Endothelial cell of umbilical vein (primary cell): ENCODE results near the gene SH3GL1. TPM values are rescaled to one million over a fixed set of nuclear protein-coding genes. Genes with fewer than 3 reads are reported as not detected.

Experiments
- BruUV-seq: library from RNA; stranded (reverse); fragments of 400-500 nt; replicated peaks from 2 replicates; lab custom pipeline; 2021; lab: Mats Ljungman, UMichigan
- CTCF ChIA-PET: fragments of 300-600, 350-600 bp; sonication (Branson Sonifier 250); formaldehyde crosslinking; loops from one replicate; lab custom pipeline; 2021; ENCODE audit warnings: antibody characterized with exemption, inconsistent platforms; lab: Charles Lee
- POLR2A ChIA-PET: fragments of 300-600, 350-600 bp; sonication (Branson Sonifier 250); formaldehyde crosslinking; loops from one replicate; lab custom pipeline; 2021; ENCODE audit warnings: antibody characterized with exemption, inconsistent platforms; lab: Charles Lee
- DNase-seq: peaks from one replicate; pipeline ENCODE4 v3.0.0-alpha.2; 2011; ENCODE audit warnings: low read depth, low spot score
- FAIRE-seq: peaks from 2 replicates; lab custom pipeline; 2011; peaks lifted over from hg19 to GRCh38; lab: Jason Lieb, UNC
- H2AFZ ChIP-seq: 2 replicates; pipeline ENCODE4 v1.6.0; 2012; ENCODE audit warnings: low read depth, low read length, control low read depth, inconsistent platforms
- H3K27ac ChIP-seq: 2 replicates; pipeline ENCODE4 v1.5.1; 2011; ENCODE audit warnings: low read depth, mild to moderate bottlenecking, control low read depth, low read length, moderate library complexity; ENCODE audit not compliant: insufficient read depth
- H3K27me3 ChIP-seq, 2 experiments: 2 replicates each; pipeline versions ENCODE4 v1.6.0 to v1.6.1; 2011; ENCODE audit warnings: low read length in 2 of 2, mixed read lengths in 1 of 2; ENCODE audit not compliant: control insufficient read depth in 2 of 2, insufficient read depth in 2 of 2
- H3K36me3 ChIP-seq, 2 experiments: 2 replicates in 1 of 2; 3 replicates in 1 of 2; pipeline ENCODE4 v1.5.1; 2011; ENCODE audit warnings: low read length in 2 of 2, mild to moderate bottlenecking in 1 of 2, moderate library complexity in 1 of 2; ENCODE audit not compliant: control insufficient read depth in 2 of 2, insufficient read depth in 2 of 2; ENCODE audit errors: extremely low read depth in 1 of 2
- H3K4me1 ChIP-seq: 3 replicates; pipeline ENCODE4 v1.5.1; 2011; ENCODE audit warnings: mild to moderate bottlenecking, low read length; ENCODE audit not compliant: control insufficient read depth, insufficient read depth; ENCODE audit errors: extremely low read depth
- H3K4me2 ChIP-seq: 2 replicates; pipeline ENCODE4 v1.6.1; 2011; ENCODE audit warnings: low read length, control low read depth, mixed read lengths; ENCODE audit not compliant: insufficient read depth
- H3K4me3 ChIP-seq, 3 experiments: fragments of 200-600 bp in 1 of 3; sonication (generic), shearing (Covaris generic) in 1 of 3; replicated peaks in 1 of 3; 2 replicates each; pipeline ENCODE4 v1.5.1; 2011 to 2016; ENCODE audit warnings: control low read depth in 3 of 3, low read length in 3 of 3, mild to moderate bottlenecking in 2 of 3, inconsistent platforms in 1 of 3, low read depth in 1 of 3, moderate library complexity in 1 of 3; ENCODE audit not compliant: insufficient read depth in 1 of 3
- H3K79me2 ChIP-seq: 2 replicates; pipeline ENCODE4 v1.6.0; 2012; ENCODE audit warnings: low read length, inconsistent platforms; ENCODE audit not compliant: control insufficient read depth, insufficient read depth
- H3K9ac ChIP-seq: replicated peaks from 2 replicates; pipeline ENCODE3; 2011; ENCODE audit warnings: low read length, control low read depth; ENCODE audit not compliant: insufficient read depth; ENCODE audit errors: extremely low read depth
- H3K9me1 ChIP-seq: replicated peaks from 3 replicates; pipeline ENCODE4 v1.6.0; 2011; ENCODE audit warnings: mild to moderate bottlenecking, low read length; ENCODE audit not compliant: control insufficient read depth, insufficient read depth; ENCODE audit errors: extremely low read depth
- H3K9me3 ChIP-seq: replicated peaks from 2 replicates; pipeline ENCODE4 v1.5.1; 2012; ENCODE audit warnings: low read length, inconsistent platforms; ENCODE audit not compliant: control insufficient read depth, insufficient read depth
- H4K20me1 ChIP-seq: replicated peaks from 2 replicates; pipeline ENCODE3; 2011; ENCODE audit warnings: mild to moderate bottlenecking, low read length; ENCODE audit not compliant: control insufficient read depth, insufficient read depth; ENCODE audit errors: extremely low read depth
- CTCF ChIP-seq, 2 donors: IDR thresholded peaks; 1 replicate in 1 of 2; 2 replicates in 1 of 2; pipeline ENCODE4 v1.5.1; 2011; ENCODE audit warnings: low read length in 2 of 2, mild to moderate bottlenecking in 2 of 2, moderate library complexity in 2 of 2, control low read depth in 1 of 2, inconsistent platforms in 1 of 2, low read depth in 1 of 2; ENCODE audit not compliant: insufficient read depth in 1 of 2; ENCODE audit errors: extremely low read depth in 1 of 2
- EZH2 ChIP-seq: IDR thresholded peaks from 2 replicates; pipeline ENCODE4 v1.6.1; 2012; ENCODE audit warnings: borderline replicate concordance, low read depth, mild to moderate bottlenecking, moderate library complexity, low read length, inconsistent platforms; ENCODE audit not compliant: severe bottlenecking
- FOS ChIP-seq: IDR thresholded peaks from 2 replicates; pipeline ENCODE4 v1.6.1; 2011; ENCODE audit warnings: mild to moderate bottlenecking, low read length, moderate library complexity, borderline replicate concordance; ENCODE audit not compliant: insufficient read depth
- GATA2 ChIP-seq: IDR thresholded peaks from 2 replicates; pipeline ENCODE4 v1.7.0; 2011; ENCODE audit warnings: low read depth, mild to moderate bottlenecking, moderate library complexity, mixed read lengths, low read length; ENCODE audit not compliant: insufficient read length, insufficient read depth
- JUN ChIP-seq: IDR thresholded peaks from 2 replicates; pipeline ENCODE4 v1.6.1; 2011; ENCODE audit warnings: borderline replicate concordance, low read depth; ENCODE audit not compliant: insufficient read length, insufficient read depth
- MAX ChIP-seq: IDR thresholded peaks from 2 replicates; pipeline ENCODE4 v1.6.1; 2011; ENCODE audit not compliant: insufficient read depth, insufficient read length
- MYC ChIP-seq: IDR thresholded peaks from one replicate; pipeline ENCODE4 v1.6.1; 2011; ENCODE audit warnings: mild to moderate bottlenecking, low read depth, low read length
- POLR2A ChIP-seq: IDR thresholded peaks from 2 replicates; pipeline ENCODE4 v1.6.1; 2012; ENCODE audit warnings: low read depth, mild to moderate bottlenecking, control low read depth, low read length
- POLR2AphosphoS5 ChIP-seq: IDR thresholded peaks from 2 replicates; pipeline ENCODE4 v1.6.1; 2012; ENCODE audit warnings: low read depth, mild to moderate bottlenecking, control low read depth, low read length, moderate library complexity; ENCODE audit not compliant: insufficient read depth
- dilution Hi-C: fragments of 300-500 bp; cut with MboI; formaldehyde crosslinking; loops from one replicate; pipeline ENCODE4 v1.15.0; 2019; ENCODE audit warnings: low sequenced_read_pairs; ENCODE audit not compliant: extremely low pct_ligation_motif_present
- intact Hi-C: fragments of 100-400 bp; cut with micrococcal nuclease; formaldehyde crosslinking; loops from one replicate; pipeline ENCODE4 v1.10.0; 2022
- polyA plus RNA-seq, 4 experiments: library from polyadenylated mRNA; depleted of rRNA in 3 of 4; stranded (reverse) in 3 of 4; unstranded in 1 of 4; fragments of >200 nt; gene quantifications; 2 replicates each; pipeline versions ENCODE4 v1.2.1 to v1.2.3, GENCODE V29; 2011 to 2012; ENCODE audit warnings: missing spikeins in 1 of 4
- total RNA-seq: library from RNA; stranded (reverse); gene quantifications from 2 replicates; pipeline ENCODE4 v1.2.3, GENCODE V29; 2021

The SH3GL1 gene
- total and polyA plus RNA-seq, 2 donors (not counting 3 experiments of a cell fraction or from before 2014, with no cell fraction given) = 143 to 145 TPM

GRCh38 chr19:4447327-4448146 lies 47.2 kb upstream of the SH3GL1 start:
- Histone ChIP-seq H3K9ac (no peak overlapping the region), H3K79me2 (no peaks in the 10 kb centered on the region), H3K4me2 (no peak overlapping the region), H4K20me1 (no peaks in the 10 kb centered on the region), H3K36me3 (peaks cover 14 to 55% of the 10 kb centered on the region in 2 experiments), H2AFZ (no peak overlapping the region), H3K27me3 (no peaks in the 10 kb centered on the region), H3K9me3 (no peaks in the 10 kb centered on the region), H3K27ac (no peak overlapping the region), H3K4me3 (no peak overlapping the region), H3K4me1 (no peaks in the 10 kb centered on the region), H3K9me1 (no peaks in the 10 kb centered on the region)
- BruUV-seq = no TSS peak
- intact Hi-C loops = no loop called here
- dilution Hi-C loops = no loop called here
- CTCF ChIA-PET = interaction anchor here (0.9 to 2.1 kb wide), 2 partner anchors 9 to 45 kb away, joined by 3 to 5 read pairs; partner anchors contain the start of gene CHAF1A
- POLR2A ChIA-PET = no interaction called here
- DNase-seq (no peak), FAIRE-seq (no peak)
- TF ChIP-seq MYC (no peak), EZH2 (no peak), POLR2AphosphoS5 (no peak), FOS (no peak), GATA2 (no peak), CTCF (IDR thresholded peaks at IDR 0.05; ENCODE audit: extremely low read depth in 1 of 2, insufficient read depth in 1 of 2, low read depth in 1 of 2, low read length in 2 of 2) (no peak), JUN (no peak), MAX (no peak), POLR2A (no peak)
